Tibial artery (tissue), 4 donors: ENCODE results near the gene EXOSC6.
"Not testable (repeated sequence)": the region's sequence is repeated elsewhere in the genome, so short reads cannot be mapped to it uniquely, and the experiment has no call there.

Source experiments
- DNase-seq, 2 donors: peaks; one replicate each; pipeline ENCODE4 v3.0.0-alpha.2; 2019
- H3K27ac ChIP-seq, 2 donors: fragments of 200-600 bp; sonication (generic) in 1 of 2; 1 replicate in 1 of 2; 2 replicates in 1 of 2; pipeline ENCODE4 v1.5.1; 2018 to 2019; ENCODE audit warnings: mild to moderate bottlenecking in 1 of 2
- H3K27me3 ChIP-seq, 2 donors: fragments of 200-600 bp; sonication (generic) in 1 of 2; one replicate each; pipeline versions ENCODE4 v1.5.1 to v1.6.0; 2016 to 2019
- H3K36me3 ChIP-seq, 3 donors: fragments of 200-600 bp; sonication (generic) in 2 of 3; one replicate each; pipeline ENCODE4 v1.5.1; 2016 to 2019; ENCODE audit warnings: mild to moderate bottlenecking in 2 of 3
- H3K4me1 ChIP-seq, 4 donors: fragments of 200-600 bp; sonication (generic) in 2 of 4; 1 replicate in 3 of 4; 2 replicates in 1 of 4; pipeline ENCODE4 v1.5.1; 2016 to 2019
- H3K4me3 ChIP-seq, 2 donors: fragments of 200-600 bp; sonication (generic) in 1 of 2; 1 replicate in 1 of 2; 2 replicates in 1 of 2; pipeline ENCODE4 v1.5.1; 2018 to 2019; ENCODE audit warnings: mild to moderate bottlenecking in 2 of 2
- H3K9me3 ChIP-seq, 3 donors: fragments of 200-600 bp; sonication (generic) in 1 of 3; one replicate each; pipeline ENCODE4 v1.5.1; 2016 to 2019
- CTCF ChIP-seq, 2 experiments: fragments of 200-600 bp in 1 of 2; fragments of 450-650 bp in 1 of 2; IDR thresholded peaks; one replicate each; pipeline ENCODE4 v1.5.1; 2017 to 2019; ENCODE audit warnings: antibody characterized with exemption in 2 of 2, mild to moderate bottlenecking in 1 of 2, moderate library complexity in 1 of 2
- intact Hi-C: fragments of 100-400 bp; cut with DNase I; formaldehyde crosslinking; loops from one replicate; pipeline ENCODE4 v1.15.0; 2023; ENCODE audit warnings: low total_unique reads

EXOSC6 gene

GRCh38 chr16:70290949-70291519 lies 39.3 kb upstream of the EXOSC6 start:
- no peak for DNase-seq
- intact Hi-C loops: no loop called here
- H3K36me3 ChIP-seq: no peaks in the 10 kb centered on the region
- TF ChIP-seq CTCF (IDR thresholded peaks at IDR 0.05): no peak
- H3K27me3 ChIP-seq: no peaks in the 10 kb centered on the region
- H3K27ac ChIP-seq: no peak overlapping the region
- H3K4me1 ChIP-seq: peaks cover 0 to 20% (median 8%) of the 10 kb centered on the region in 4 donors
- H3K4me3 ChIP-seq: no peak overlapping the region
- H3K9me3 ChIP-seq: no peaks in the 10 kb centered on the region

- intact Hi-C loops: no loop called here
- TF ChIP-seq CTCF (IDR thresholded peaks at IDR 0.05): no peak
- Histone ChIP-seq H3K27ac (peak within 1 kb of the TSS; percentile 88 to 94), H3K4me1 (peaks cover 0 to 20% (median 8%) of the 10 kb centered on the region in 4 donors), H3K27me3 (no peaks in the 10 kb centered on the region), H3K36me3 (peaks cover 0 to 6% (median 5%) of the 10 kb centered on the region in 3 donors), H3K9me3 (no peaks in the 10 kb centered on the region), H3K4me3 (peak within 1 kb of the TSS; percentile 76 to 85)
- peak; percentile 97 to 98 for DNase-seq
Measured at GRCh38 chr16:70289229-70290094, 37.7 kb upstream of the EXOSC6 start, which contains the start of gene AARS1. AARS1 (minus strand) TSS chr16:70289506; CDS start chr16:70282763, 6,743 bp downstream.

GRCh38 chr16:70287304-70287971 lies 35.7 kb upstream of the EXOSC6 start:
- Histone ChIP-seq H3K36me3 (peaks cover 0 to 26% (median 25%) of the 10 kb centered on the region in 3 donors), H3K4me1 (peaks cover 0 to 20% (median 8%) of the 10 kb centered on the region in 4 donors), H3K4me3 (peak overlapping the region in 1 of 2 donors; percentile 76)
- H3K27ac ChIP-seq, H3K9me3 ChIP-seq, intact Hi-C loops, H3K27me3 ChIP-seq, DNase-seq: not testable (repeated sequence)

GRCh38 chr16:70276392-70276791 lies 24.7 kb upstream of the EXOSC6 start:
- Histone ChIP-seq H3K4me1 (no peaks in the 10 kb centered on the region), H3K27ac (no peak overlapping the region), H3K4me3 (no peak overlapping the region), H3K27me3 (no peaks in the 10 kb centered on the region), H3K9me3 (no peaks in the 10 kb centered on the region), H3K36me3 (peaks cover 77 to 100% (median 89%) of the 10 kb centered on the region in 3 donors)
- no peak for TF ChIP-seq CTCF (IDR thresholded peaks at IDR 0.05)
- no peak for DNase-seq
- intact Hi-C loops: no loop called here

GRCh38 chr16:70271696-70272095 lies 20.0 kb upstream of the EXOSC6 start:
- intact Hi-C loops: no loop called here
- Histone ChIP-seq H3K27ac (no peak overlapping the region), H3K27me3 (no peaks in the 10 kb centered on the region), H3K4me3 (no peak overlapping the region), H3K9me3 (no peaks in the 10 kb centered on the region), H3K36me3 (peaks cover 76 to 100% (median 94%) of the 10 kb centered on the region in 3 donors), H3K4me1 (no peaks in the 10 kb centered on the region)
- DNase-seq: no peak
- TF ChIP-seq CTCF (IDR thresholded peaks at IDR 0.05): no peak
